HG03354 (cell line): ENCODE measurements around the gene SCAI.
A peak's percentile ranks its signal among the peaks of the same experiment; 100 is the strongest.
"Not testable (repeated sequence)": the region's sequence is repeated elsewhere in the genome, so short reads cannot be mapped to it uniquely, and the experiment has no call there.

Experiments used
- ATAC-seq: cut with Tn5 transposase; IDR thresholded peaks from one replicate; pipeline ENCODE4 v1.9.1; 2021; ENCODE audit warnings: mild to moderate bottlenecking; ENCODE audit not compliant: unreplicated experiment, poor library complexity, severe bottlenecking

Gene SCAI

DNA sequence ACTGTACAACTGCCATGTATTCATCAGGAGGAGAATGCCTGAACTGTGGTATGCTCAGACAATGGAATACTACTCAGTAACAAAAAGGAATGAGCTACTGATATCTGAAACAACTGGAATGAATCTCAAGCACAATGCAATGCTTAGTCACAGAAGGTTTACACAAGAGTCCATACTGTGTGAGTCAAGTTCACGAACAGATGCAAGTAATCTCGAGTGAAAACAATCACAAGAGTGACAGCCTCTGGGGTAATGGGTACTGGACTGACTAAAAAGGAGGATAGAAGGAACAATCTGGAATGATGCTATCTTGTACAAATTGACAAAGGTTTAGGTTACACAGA lies 182.9 kb downstream of the SCAI start:
- ATAC-seq: no peak

DNA sequence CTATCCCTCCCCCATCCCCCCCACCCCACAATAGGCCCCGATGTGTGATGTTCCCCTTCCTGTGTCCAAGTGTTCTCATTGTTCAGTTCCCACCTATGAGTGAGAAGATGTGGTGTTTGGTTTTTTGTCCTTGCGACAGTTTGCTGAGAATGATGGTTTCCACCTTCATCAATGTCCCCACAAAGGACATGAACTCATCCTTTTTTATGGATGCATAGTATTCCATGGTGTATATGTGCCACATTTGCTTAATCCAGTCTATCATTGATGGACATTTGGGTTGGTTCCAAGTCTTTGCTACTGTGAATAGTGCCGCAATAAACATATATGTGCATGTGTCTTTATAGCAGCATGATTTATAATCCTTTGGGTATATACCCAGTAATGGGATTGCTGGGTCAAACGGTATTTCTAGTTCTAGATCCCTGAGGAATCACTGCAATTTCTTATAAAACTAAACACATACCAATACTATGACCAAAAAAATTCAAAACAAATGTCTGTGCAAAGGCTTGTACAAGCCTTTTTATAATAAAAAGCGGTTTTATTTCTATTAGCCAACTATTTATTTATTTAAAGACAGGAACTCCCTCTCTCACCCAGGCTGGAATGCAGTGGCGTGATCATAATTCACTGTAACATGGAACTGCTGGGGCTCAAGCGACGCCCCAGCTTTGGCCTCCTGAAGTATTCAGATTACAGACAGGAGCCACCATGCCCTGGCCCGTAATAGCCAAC lies 183.5 kb downstream of the SCAI start:
- ATAC-seq: not testable (repeated sequence)

DNA sequence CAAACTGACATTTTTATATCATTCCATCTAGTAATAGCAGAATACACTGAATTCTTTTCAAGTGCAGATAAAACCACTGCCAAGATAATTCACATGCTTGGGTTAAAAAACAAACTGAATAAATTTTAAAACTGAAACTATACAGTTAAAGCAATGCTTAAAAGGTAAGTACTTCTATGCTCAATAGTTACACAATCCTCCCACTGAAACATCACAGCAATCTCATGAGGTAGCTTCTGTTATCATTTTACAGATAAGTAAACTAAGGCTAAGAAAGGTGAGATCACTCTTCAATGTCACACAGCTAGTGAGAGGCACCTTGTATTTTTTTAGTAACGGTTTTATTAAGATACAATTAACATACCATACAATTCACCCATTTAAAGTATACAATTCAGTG lies 189.1 kb downstream of the SCAI start:
- no peak for ATAC-seq

DNA sequence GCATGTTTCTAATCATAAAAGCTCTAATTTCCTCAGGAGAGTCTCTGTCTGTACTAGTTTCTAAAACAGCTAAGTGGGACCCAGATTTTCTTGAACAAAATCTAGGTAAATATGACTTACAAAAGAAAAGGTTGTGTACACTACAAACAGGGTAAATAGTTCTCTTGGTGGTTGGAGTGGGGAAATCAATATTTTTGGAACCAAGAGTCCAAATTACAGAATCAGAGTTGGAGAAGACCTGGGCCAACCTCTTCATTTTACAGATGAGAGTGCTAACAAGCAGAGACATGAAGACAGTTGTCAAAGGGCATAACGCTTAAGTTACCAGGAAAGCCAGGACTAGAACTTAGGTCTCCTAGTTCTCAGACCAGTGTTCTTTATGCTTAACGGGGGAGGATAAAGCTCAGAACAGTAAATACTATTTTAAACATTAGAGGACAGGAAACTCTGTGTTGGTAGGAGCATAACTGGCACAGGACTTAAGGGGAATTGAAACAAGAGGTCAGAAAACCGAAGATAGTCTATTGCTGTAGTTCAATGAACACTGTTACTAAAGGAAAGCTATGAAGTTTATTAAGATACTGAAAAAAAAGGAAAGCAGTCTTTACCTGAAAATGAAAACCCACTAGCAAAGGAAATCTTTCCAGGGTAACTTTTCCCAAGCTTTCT lies 193.1 kb downstream of the SCAI start:
- no peak for ATAC-seq

DNA sequence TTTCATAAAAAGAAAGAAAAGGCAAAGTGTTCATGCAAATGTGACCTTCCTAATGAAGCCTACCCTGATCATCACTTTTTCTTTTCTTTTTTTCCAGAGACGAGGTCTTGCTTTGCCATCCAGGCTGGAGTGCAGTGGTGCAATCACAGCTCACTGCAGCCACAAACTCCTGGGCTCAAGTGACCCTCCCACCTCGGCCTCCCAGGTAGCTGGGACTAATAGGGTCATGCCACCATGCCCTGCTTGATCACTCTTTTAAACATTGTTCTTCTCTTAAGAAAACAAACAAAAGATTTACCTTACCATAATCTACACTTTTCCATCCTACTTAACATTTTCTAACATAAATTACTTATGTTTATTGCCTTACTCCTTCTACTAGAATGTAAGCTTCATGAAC lies 193.9 kb downstream of the SCAI start:
- ATAC-seq: no peak

DNA sequence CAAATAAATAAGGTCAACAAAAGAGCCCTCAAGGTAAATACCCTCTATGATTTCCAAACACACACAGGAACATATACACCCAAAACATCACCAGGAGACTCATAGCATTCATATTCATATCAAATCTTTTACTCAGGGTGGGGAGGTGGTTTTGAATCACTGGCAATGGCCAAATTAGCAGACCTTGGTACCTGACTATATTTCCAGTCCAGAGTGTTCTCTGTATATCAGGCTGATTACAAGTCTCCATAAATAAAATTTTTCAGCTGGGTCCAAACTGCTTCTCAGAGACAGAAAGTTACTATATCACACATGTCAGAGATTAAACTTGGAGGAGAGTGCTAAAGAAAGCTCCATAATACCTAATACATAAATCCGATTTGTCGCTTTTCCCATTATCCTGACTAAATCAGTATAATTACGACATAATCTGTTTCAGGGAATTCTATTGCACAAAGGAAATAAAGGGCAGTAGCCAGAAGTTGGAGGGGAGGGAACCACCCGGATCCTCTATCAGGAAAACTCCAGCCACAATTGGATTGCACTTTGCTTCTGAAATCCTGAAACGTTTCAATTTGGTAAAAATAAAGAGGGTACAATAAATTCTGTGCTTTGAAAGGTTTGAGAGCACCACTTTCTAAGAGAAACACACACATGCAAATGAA lies 195.5 kb downstream of the SCAI start:
- ATAC-seq: no peak

DNA sequence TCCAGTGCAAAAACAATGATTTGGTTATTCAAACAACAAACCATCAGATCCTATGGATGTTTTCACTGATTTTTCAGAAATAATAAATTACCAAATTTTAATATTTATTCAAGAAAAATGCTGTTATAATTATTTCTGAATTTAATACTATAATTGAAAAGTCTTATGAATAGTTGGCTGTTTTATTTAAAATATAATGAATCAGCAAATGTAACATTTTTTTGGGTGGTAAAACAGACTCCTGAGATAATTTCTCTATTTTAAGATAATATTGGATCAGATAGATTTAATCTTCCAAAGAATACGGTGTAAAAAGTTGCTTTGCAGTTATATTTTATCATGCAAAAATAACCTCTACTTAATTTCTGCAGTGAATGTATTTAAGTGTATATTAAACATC lies 197.2 kb downstream of the SCAI start:
- ATAC-seq: no peak

DNA sequence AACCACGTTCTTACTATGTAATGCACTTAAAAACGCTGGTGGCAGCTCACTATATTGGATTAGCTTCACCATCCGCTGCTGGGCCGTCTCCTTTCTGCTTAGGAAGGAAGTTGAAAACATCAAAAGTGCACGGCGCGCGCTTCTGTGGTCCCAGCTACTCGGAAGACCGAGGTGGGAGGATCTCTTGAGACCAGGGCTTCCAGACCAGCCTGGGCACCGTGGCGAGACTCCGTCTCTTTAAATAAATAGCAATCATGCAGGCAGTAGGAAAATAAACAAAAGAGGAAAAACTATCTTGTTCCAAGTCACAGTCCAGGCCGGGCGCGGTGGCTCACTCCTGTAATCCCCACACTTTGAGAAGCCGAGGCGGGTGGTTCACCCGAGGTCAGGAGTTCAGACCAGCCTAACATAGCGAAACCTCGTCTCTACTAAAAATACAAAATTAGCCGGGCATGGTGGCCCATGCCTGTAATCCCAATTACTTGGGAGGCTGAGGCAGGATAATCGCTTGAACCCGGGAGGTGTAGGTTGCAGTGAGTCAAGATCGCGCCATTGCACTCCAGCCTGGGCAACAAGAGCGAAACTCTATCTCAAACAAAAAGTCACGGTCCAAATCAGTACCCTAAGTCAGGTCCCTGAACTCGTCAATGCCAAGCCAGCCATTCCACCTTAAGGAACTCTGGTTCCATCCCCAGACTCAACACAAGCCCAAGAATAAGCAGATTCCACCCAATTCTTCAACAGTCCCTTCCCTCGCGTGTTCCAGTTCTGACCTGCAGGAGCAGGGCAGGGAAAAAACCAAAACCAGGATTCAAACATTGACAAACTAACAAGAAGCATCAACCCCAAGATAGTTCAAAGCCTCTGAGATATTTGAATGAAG lies 201.4 kb downstream of the SCAI start:
- ATAC-seq: peak; percentile 31

DNA sequence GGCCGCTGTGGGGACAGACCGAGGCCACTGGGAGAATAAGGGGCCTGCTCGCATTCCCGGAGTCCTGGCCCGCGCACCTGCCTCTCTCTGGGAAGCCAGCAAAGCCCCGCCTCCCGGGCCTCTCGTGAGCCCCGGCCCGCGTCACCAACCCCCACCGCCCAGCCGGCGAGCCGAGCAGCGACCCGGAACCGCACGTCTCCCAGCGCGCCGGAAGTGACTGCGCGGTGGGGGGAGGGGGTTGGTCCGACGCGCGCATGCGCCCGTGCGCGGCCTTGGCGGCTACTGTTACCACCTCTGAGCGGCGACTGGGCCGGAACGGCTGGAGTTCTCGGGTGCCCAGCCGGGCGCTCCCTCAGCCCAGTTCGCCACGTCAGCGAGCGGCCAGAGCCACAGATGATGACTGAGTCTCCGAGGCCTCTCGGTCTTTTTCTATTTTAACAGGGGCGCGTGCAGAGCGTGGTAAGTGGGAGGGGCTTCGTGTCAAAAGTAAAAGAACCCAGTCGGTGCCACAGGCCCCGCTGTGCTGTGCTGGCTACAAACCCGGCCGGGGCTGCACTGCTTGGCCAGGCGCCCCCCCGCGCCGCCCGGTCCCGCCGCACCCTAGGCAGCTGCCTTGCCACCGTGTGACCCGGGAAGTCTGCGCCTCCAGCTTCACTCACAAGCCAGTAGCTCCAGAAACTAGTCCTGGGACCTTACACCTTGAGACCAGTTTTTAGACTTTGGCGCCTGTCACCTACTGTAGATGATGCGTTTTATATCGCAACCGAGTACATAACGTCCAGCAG lies 202.2 kb downstream of the SCAI start, which contains the start of gene GOLGA1:
GOLGA1 (minus strand) TSS at position 190 of the 785 bp plus-strand sequence. CDS start 2,372 bp downstream, outside the sequence.
- ATAC-seq: peak; percentile 76

DNA sequence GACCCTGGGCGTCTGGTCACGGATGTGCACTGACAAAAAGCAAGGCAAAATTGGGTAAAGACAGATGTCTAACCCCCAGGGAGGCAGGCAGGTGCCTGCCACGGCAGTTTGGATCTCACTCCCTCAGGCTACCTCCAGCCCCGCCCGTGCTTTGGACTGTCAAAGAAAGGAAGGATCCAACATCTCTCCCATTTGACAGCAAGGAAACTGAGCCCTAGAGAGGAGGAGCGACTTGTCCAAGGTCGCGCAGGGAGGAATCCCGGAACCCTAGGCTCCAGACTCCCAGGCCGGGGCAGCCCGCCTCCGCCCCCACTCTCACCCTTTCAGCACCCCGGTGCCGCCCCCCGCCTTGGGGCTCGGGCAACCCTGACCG lies 202.8 kb downstream of the SCAI start:
- ATAC-seq: peak; percentile 41

DNA sequence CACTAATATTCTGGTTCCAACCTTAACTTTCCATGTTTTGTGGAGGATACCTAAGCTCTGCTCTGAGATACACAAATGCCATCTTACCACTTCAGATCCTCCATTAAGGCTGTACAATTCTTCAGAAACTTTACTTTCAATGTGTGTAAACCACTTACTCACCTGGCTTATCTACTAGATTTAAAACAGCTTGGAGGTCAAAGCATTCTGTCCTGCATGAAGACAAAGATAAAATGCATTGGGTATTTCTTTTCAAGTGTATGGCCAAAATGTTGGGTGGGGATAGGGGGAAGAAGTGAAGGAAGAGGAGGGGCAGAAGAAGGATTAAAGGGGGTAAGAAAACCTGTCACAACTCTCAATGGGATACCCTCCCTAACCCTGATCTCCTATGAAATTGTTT lies 203.4 kb downstream of the SCAI start:
- ATAC-seq: no peak

DNA sequence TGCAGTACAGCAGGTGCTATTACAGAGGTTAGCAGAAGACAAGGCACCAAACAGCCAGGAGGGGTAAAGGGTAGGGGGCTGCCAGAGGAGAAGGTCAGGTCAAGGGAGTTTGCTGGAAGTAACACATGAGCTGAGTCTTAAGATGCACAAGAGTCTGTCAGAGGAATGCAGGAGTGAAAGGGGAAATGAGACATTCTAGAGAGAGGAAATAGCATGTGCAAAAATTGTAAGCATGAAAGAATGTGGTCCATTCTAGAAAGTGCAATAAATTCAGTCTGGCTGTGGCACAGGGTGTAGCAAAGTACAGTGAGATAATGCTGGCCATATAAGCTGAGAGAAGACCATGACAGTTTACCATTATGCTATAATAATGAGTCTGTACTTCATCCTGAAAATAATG lies 209.0 kb downstream of the SCAI start:
- ATAC-seq: peak; percentile 54

DNA sequence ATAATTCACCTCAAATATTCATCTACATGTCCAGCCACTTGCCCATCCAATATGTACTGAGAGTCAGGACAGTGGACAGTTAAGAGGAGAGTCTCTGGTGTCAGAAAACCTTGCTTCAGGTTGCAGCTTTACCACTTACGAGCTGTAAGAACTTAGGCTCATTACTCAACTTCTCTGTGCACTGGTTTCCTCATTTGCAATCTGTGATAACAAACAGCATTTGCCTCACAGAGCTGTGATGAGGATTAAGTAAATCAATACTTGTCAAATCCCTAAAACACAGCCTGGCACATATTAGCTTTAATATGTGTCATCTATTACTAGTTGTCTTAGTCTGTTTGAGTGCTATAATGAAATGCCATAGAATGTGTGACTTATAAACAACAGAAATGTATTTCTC lies 211.0 kb downstream of the SCAI start:
- ATAC-seq: no peak

DNA sequence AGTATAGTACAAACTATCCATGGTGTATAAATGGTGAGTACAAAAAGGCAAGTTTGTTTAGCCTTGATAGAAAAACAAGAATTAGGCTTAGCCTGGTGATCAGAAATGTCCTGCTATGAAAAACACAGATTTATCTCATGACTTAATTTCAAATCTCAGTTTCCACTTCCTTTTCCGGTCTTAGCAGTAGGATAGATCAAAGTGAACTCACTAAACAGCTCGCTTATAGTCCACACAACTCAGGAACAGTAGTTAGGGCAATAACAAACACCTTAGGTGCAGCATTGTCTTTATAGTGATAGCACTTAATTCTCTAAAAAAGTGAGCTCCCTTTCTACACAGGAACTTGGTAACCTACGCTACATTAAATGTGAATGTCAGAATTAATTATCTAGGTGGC lies 213.9 kb downstream of the SCAI start:
- no peak for ATAC-seq

DNA sequence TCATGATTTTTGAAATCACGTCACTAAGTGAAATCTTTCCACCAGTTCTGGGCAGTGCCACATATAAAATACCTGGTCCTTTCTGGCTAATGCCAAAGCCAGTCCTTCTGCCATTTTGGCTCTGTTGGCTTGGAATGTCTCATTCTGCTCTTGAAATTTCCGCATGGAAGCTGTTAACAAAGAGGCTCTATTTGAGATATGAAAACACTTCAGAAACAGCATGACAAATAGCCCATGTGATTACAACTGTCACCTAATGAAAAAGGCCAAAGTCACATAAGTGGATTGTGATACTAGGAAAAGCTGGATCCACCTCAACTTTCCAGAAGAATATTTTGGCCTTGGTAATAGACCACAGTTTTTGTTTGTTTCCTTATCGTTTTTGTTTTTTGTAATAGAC lies 215.2 kb downstream of the SCAI start:
- no peak for ATAC-seq

DNA sequence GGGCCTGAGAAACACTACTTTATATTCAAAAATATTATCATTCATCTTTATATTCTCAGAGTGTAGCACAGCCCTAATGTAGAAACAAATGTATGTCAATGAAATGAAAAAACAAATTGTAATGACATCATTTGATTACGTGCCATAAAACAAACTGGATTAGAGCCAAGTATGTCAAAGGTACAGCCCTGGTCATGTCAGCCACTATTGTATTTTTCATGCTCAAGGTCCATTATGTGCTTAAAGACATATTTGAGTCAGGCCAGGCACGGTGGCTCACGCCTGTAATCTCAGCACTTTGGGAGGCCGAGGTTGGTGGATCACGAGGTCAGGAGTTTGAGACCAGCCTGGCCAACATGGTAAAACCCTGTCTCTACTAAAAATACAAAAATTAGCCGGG lies 222.9 kb downstream of the SCAI start:
- not testable (repeated sequence) for ATAC-seq

DNA sequence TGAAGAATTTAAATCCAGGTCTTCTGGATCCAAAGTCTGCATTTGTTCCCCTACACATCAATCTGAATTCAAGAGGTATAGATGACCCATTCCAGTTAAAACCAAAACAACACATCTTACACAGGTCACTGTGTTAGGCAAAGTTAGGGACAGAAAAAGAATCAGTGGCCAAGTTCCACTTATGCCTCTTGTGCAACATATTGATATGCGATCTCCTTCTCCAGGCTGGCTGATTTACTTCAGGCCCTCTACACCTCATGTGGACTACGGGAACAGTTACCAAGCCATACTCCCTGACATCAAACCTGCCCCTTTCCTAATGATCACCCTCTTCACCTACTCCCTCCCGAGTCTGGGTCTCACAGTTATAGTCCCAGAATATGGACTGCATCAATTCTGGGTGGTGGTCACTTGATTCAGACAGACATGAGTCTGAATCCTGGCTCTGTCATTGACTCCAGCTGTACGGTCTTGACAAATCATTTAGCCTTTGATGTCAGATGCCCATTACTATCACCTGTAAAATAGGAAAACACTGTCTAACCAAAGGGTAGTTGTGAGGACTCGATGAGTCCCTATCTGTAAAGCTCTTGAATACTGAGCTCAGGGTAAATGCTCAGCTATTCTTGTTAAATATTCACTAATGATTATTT lies 228.4 kb downstream of the SCAI start:
- ATAC-seq: no peak

DNA sequence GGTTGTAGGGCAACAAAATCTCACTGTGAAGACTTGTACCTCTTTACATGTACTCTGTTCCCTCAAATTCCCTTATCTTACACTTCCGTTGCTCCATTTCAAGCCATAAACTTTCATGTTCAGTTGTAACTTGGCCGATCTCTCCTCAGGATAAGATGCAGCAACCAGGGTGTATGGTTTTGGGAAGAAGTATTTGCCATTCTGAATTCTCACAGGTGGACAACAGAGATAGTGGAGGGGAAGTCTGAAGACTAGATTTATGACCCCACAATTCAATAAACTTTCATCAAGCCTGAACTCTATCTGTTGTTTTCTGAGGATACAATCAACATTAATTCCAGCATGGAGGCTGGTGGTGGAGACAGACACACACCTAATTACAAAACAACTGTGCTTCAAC lies 229.9 kb downstream of the SCAI start:
- ATAC-seq: no peak

DNA sequence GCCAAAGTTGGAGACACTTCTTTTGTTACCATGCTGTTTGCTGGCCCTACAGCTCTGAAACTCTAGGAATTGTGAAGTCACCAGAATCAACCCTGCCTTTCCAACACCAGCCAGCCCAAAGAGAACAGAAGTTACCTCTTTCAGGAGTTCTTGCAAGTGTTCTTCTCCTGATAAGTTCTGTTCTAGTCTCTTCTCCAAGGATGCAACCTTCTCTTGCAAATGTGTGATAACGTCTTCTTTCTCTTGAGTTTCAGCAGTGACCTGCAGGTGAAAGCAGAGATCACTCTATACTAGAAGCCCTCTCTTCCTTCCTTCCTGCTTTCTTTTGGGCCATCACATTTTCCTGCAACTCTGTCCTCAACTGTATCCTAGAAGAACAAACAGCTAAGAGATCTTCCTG lies 231.6 kb downstream of the SCAI start:
- ATAC-seq: no peak
